CD8-positive, alpha-beta memory T cell (primary cell): Measurements from ENCODE around the gene TGM2. TPM values are rescaled to one million over a fixed set of nuclear protein-coding genes. Genes with fewer than 3 reads are reported as not detected.

Source experiments
- CTCF ChIA-PET: fragments of 350-600 bp; sonication (Branson Sonifier 250); formaldehyde crosslinking; loops from one replicate; lab custom pipeline; 2021; ENCODE audit warnings: antibody characterized with exemption; lab: Charles Lee
- POLR2A ChIA-PET: fragments of 350-600 bp; sonication (Branson Sonifier 250); formaldehyde crosslinking; loops from one replicate; lab custom pipeline; 2021; ENCODE audit warnings: antibody characterized with exemption; lab: Charles Lee
- DNase-seq, 5 donors: peaks; one replicate each; pipeline versions ENCODE4 v3.0.0 to v3.0.0-alpha.2; 2020 to 2022; ENCODE audit warnings: mixed read lengths in 1 of 5
- H3K27ac ChIP-seq: one replicate; pipeline ENCODE4 v1.7.0; 2013; ENCODE audit warnings: low read depth, mild to moderate bottlenecking, low read length, moderate library complexity
- H3K27me3 ChIP-seq: 2 replicates; pipeline ENCODE4 v1.7.0; 2013; ENCODE audit warnings: low read length, mild to moderate bottlenecking; ENCODE audit not compliant: insufficient read depth, poor library complexity, severe bottlenecking
- H3K36me3 ChIP-seq: 2 replicates; pipeline ENCODE4 v1.7.0; 2013; ENCODE audit warnings: mild to moderate bottlenecking, low read length, moderate library complexity; ENCODE audit not compliant: insufficient read depth
- H3K4me1 ChIP-seq: 2 replicates; pipeline ENCODE4 v1.7.0; 2013; ENCODE audit warnings: mild to moderate bottlenecking, low read length, moderate library complexity; ENCODE audit not compliant: insufficient read depth
- H3K4me3 ChIP-seq: 2 replicates; pipeline ENCODE4 v1.7.0; 2013; ENCODE audit warnings: mild to moderate bottlenecking, low read length
- H3K9me3 ChIP-seq: 2 replicates; pipeline ENCODE4 v1.7.0; 2013; ENCODE audit warnings: mild to moderate bottlenecking, low read length
- H3K27ac Mint-ChIP-seq, 8 donors: one replicate each; pipeline ENCODE4 v1.8.0; 2020 to 2021; ENCODE audit warnings: mixed read lengths in 8 of 8, mild to moderate bottlenecking in 6 of 8, inconsistent platforms in 3 of 8, moderate library complexity in 3 of 8
- H3K27me3 Mint-ChIP-seq, 2 donors: one replicate each; pipeline ENCODE4 v1.8.0; 2020 to 2021; ENCODE audit warnings: mixed read lengths in 2 of 2, mild to moderate bottlenecking in 1 of 2, moderate library complexity in 1 of 2
- H3K36me3 Mint-ChIP-seq, 3 donors: one replicate each; pipeline ENCODE4 v1.8.0; 2020 to 2021; ENCODE audit warnings: mixed read lengths in 3 of 3, inconsistent platforms in 1 of 3, mild to moderate bottlenecking in 1 of 3
- H3K4me1 Mint-ChIP-seq, 3 donors: one replicate each; pipeline ENCODE4 v1.8.0; 2020 to 2021; ENCODE audit warnings: mixed read lengths in 3 of 3, inconsistent platforms in 1 of 3, mild to moderate bottlenecking in 1 of 3
- H3K4me3 Mint-ChIP-seq, 7 donors: one replicate each; pipeline ENCODE4 v1.8.0; 2020 to 2021; ENCODE audit warnings: mixed read lengths in 7 of 7, mild to moderate bottlenecking in 6 of 7, moderate library complexity in 4 of 7, inconsistent platforms in 2 of 7
- H3K9me3 Mint-ChIP-seq, 5 donors: one replicate each; pipeline ENCODE4 v1.8.0; 2020 to 2022; ENCODE audit warnings: mixed read lengths in 5 of 5, mild to moderate bottlenecking in 3 of 5, moderate library complexity in 2 of 5, inconsistent platforms in 1 of 5
- polyA plus RNA-seq: library from polyadenylated mRNA; unstranded; fragments of 300-500 nt; fragmentation: Illumina TruSeq; gene quantifications from one replicate; pipeline ENCODE4 v1.2.3, GENCODE V29; 2021
- total RNA-seq, 2 experiments: library from RNA; stranded (reverse); gene quantifications; one replicate each; pipeline ENCODE4 v1.2.3, GENCODE V29; 2021

Gene TGM2
- total and polyA plus RNA-seq, 3 experiments from 2014 or later = not detected

DNA sequence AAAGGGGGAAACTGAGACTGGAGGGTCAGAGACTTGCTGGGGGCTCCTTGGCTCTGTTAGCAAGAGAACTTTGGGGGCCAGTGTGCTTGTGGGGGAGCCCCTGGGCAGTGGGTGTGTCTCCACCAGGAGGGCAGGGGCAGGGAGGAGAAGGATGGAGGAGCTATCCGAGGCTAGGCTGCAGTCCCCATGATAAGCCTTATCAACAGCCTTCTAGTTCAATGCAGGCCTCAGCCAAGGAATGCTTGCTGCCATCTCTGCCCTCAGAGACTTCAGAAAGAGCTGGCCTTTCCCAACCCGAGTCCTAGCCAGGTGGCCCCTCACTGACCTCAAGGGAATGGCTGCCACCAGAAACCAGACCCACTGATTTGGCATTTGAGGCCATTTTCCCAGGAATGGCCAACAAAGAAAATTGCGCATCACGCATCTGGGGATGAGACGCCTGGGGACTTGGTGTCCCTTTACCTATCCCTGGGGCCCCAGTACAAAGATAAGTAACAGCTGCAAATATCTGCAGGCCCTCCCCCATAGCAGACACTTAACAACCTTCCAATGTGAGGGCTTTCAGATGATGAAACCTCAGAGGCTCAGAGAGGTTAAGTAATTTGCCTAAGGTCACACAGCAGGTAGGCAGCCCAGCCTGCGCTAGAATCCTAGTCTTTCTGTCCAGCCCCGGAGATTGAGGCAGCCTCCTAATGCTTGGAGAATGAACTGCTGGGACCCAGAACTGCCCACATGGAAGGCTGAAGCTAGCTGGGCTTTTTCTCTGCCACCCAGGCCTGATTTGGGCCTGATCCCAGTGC, 4.9 kb downstream of the TGM2 start:
- POLR2A ChIA-PET = no interaction called here
- Mint-ChIP-seq H3K36me3 (peaks cover 0 to 1% (median 0%) of the 10 kb centered on the region in 3 donors), H3K4me3 (no peak overlapping the region), H3K4me1 (no peaks in the 10 kb centered on the region), H3K27ac (no peak overlapping the region), H3K27me3 (peaks cover 7 to 13% of the 10 kb centered on the region in 2 donors), H3K9me3 (no peaks in the 10 kb centered on the region)
- CTCF ChIA-PET = interaction anchor here (1.1 kb wide), 1 partner anchor 47 kb away, joined by 3 read pairs; no protein-coding TSS in a partner anchor
- Histone ChIP-seq H3K4me1 (no peaks in the 10 kb centered on the region), H3K4me3 (no peak overlapping the region), H3K27me3 (no peaks in the 10 kb centered on the region), H3K27ac (peak overlapping the region; percentile 38), H3K9me3 (no peaks in the 10 kb centered on the region), H3K36me3 (no peaks in the 10 kb centered on the region)
- no peak for DNase-seq

DNA sequence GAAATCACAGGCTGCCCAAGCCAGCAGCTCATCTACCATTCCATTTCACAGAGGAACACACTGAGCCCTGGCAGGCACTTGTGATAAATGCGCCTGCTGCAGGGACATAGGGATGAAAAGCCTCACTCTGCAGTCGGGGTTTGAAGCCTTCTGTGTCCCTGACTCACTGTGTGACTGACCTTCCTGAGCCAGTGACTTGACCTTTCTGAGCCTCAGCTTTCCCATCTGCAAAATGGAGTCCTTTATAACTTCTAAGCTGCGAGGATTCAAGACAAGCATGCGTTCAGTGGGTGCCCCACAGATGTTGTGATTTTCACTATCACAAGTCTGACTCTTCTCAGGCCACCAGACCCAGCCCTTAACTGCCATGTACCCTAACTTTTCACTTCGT, 5.5 kb downstream of the TGM2 start:
- no peaks in the 10 kb centered on the region for H3K9me3 Mint-ChIP-seq
- CTCF ChIA-PET = no interaction called here
- POLR2A ChIA-PET = no interaction called here

DNA sequence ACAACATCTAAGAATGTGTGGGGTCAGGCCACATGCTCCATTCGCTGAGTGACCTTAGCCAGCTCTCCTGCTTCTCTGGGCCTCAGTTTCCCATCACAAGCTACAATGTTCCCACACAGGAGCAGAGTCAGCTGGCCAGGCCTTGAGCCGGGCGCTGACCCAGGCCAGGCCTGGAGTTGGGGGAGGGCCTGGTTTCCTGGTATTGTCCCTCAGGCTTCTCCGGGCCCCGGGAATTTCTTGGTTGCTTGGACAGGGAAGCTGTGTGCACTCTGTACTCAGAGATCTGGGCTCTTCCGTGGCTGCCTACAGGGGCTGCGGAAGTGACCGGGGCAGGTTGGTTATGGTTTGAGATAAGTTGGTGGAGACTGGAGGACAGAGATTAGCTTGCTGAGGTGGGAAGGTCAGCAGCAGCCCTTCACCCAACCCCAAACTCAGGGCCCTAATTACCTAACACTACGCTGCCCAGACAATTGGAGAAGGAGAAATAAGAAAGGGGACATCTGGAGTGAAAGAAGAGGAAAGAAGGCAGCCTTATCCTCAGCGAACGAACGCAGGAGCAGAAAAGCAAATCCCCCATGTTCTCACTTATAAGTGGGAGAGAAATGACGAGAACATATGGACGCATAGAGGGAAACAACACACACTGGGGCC, 6.2 kb downstream of the TGM2 start:
- Mint-ChIP-seq H3K4me3 (no peak overlapping the region), H3K9me3 (no peaks in the 10 kb centered on the region), H3K27ac (peak overlapping the region in 1 of 8 donors; percentile 24), H3K4me1 (no peaks in the 10 kb centered on the region), H3K27me3 (peaks cover 6 to 7% of the 10 kb centered on the region in 2 donors), H3K36me3 (peaks cover 0 to 1% (median 0%) of the 10 kb centered on the region in 3 donors)
- DNase-seq = no peak
- H3K4me3 ChIP-seq = no peak overlapping the region
- H3K9me3 ChIP-seq = no peaks in the 10 kb centered on the region
- H3K4me1 ChIP-seq = no peaks in the 10 kb centered on the region
- POLR2A ChIA-PET = no interaction called here
- H3K27me3 ChIP-seq = no peaks in the 10 kb centered on the region
- CTCF ChIA-PET = no interaction called here
- no peak overlapping the region for H3K27ac ChIP-seq
- no peaks in the 10 kb centered on the region for H3K36me3 ChIP-seq

More for the DNA sequence above, 5.5 kb downstream of the TGM2 start:
- no peak overlapping the region for H3K4me3 ChIP-seq
- no peaks in the 10 kb centered on the region for H3K36me3 ChIP-seq
- Mint-ChIP-seq H3K27me3 (peaks cover 7 to 9% of the 10 kb centered on the region in 2 donors), H3K36me3 (peaks cover 0 to 1% (median 0%) of the 10 kb centered on the region in 3 donors), H3K27ac (no peak overlapping the region), H3K4me1 (no peaks in the 10 kb centered on the region), H3K4me3 (no peak overlapping the region)
- no peak overlapping the region for H3K27ac ChIP-seq
- no peaks in the 10 kb centered on the region for H3K27me3 ChIP-seq
- no peak for DNase-seq
- H3K4me1 ChIP-seq = no peaks in the 10 kb centered on the region
- no peaks in the 10 kb centered on the region for H3K9me3 ChIP-seq

- no peaks in the 10 kb centered on the region for H3K27me3 ChIP-seq
- H3K36me3 Mint-ChIP-seq = peaks cover 0 to 1% (median 0%) of the 10 kb centered on the region in 3 donors
- no peaks in the 10 kb centered on the region for H3K36me3 ChIP-seq
- peaks cover 0 to under 1% (median 0%) of the 10 kb centered on the region in 3 donors for H3K4me1 Mint-ChIP-seq
- H3K9me3 Mint-ChIP-seq = no peaks in the 10 kb centered on the region
- no peak for DNase-seq
- H3K4me3 Mint-ChIP-seq = no peak overlapping the region
- no peak overlapping the region for H3K4me3 ChIP-seq
- no peaks in the 10 kb centered on the region for H3K4me1 ChIP-seq
- H3K27ac Mint-ChIP-seq = peak overlapping the region in 1 of 8 donors; percentile 89
- H3K9me3 ChIP-seq = no peaks in the 10 kb centered on the region
- CTCF ChIA-PET = no interaction called here
- H3K27me3 Mint-ChIP-seq = peaks cover 0 to 4% of the 10 kb centered on the region in 2 donors
- POLR2A ChIA-PET = no interaction called here
- H3K27ac ChIP-seq = no peak overlapping the region
Measured at GRCh38 chr20:38157635-38158495, 7.2 kb downstream of the TGM2 start.

GRCh38 chr20:38156888-38157634, 8.0 kb downstream of the TGM2 start:
- H3K4me3 Mint-ChIP-seq = no peak overlapping the region
- no peaks in the 10 kb centered on the region for H3K27me3 ChIP-seq
- no peaks in the 10 kb centered on the region for H3K36me3 ChIP-seq
- peak overlapping the region in 1 of 8 donors; percentile 76 for H3K27ac Mint-ChIP-seq
- no peaks in the 10 kb centered on the region for H3K36me3 Mint-ChIP-seq
- no peaks in the 10 kb centered on the region for H3K9me3 ChIP-seq
- H3K27ac ChIP-seq = no peak overlapping the region
- H3K27me3 Mint-ChIP-seq = no peaks in the 10 kb centered on the region
- DNase-seq = no peak
- POLR2A ChIA-PET = no interaction called here
- H3K4me1 ChIP-seq = no peaks in the 10 kb centered on the region
- H3K9me3 Mint-ChIP-seq = no peaks in the 10 kb centered on the region
- H3K4me1 Mint-ChIP-seq = peaks cover 7 to 9% (median 8%) of the 10 kb centered on the region in 3 donors
- CTCF ChIA-PET = no interaction called here
- no peak overlapping the region for H3K4me3 ChIP-seq

DNA sequence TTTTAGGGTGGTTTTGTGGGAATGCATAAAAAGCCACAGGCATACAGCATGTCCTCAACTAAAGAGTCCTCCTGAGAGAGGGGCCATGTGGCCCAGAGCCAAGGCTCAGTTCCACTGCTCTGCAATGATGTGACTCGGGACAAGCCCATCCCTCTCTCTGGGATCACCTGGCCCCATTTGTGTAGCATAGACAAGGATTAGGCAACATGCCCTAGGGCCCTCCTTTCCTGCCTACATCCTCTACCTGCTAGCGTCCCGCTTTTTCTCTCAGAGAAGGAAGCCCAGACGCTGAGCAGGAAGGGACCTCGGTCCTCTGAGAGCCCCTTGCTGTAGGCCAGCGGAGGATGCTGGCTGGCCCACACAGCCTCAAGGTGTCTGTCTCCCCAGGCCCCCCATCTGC, 8.8 kb downstream of the TGM2 start:
- Histone ChIP-seq H3K36me3 (no peaks in the 10 kb centered on the region), H3K9me3 (no peaks in the 10 kb centered on the region), H3K27ac (no peak overlapping the region), H3K27me3 (no peaks in the 10 kb centered on the region), H3K4me3 (no peak overlapping the region), H3K4me1 (no peaks in the 10 kb centered on the region)
- CTCF ChIA-PET = no interaction called here
- Mint-ChIP-seq H3K36me3 (no peaks in the 10 kb centered on the region), H3K27ac (no peak overlapping the region), H3K9me3 (no peaks in the 10 kb centered on the region), H3K27me3 (peaks cover 0 to 5% of the 10 kb centered on the region in 2 donors), H3K4me1 (peaks cover 12 to 14% (median 14%) of the 10 kb centered on the region in 3 donors), H3K4me3 (no peak overlapping the region)
- POLR2A ChIA-PET = no interaction called here
- DNase-seq = no peak

GRCh38 chr20:38155811-38156210, 9.3 kb downstream of the TGM2 start:
- peaks cover 0 to 5% of the 10 kb centered on the region in 2 donors for H3K27me3 Mint-ChIP-seq
- POLR2A ChIA-PET = no interaction called here
- Histone ChIP-seq H3K27me3 (no peaks in the 10 kb centered on the region), H3K36me3 (no peaks in the 10 kb centered on the region), H3K27ac (no peak overlapping the region), H3K9me3 (no peaks in the 10 kb centered on the region), H3K4me3 (no peak overlapping the region), H3K4me1 (no peaks in the 10 kb centered on the region)
- CTCF ChIA-PET = no interaction called here
- no peak overlapping the region for H3K27ac Mint-ChIP-seq
- peaks cover 12 to 14% (median 14%) of the 10 kb centered on the region in 3 donors for H3K4me1 Mint-ChIP-seq
- no peak for DNase-seq
- H3K4me3 Mint-ChIP-seq = no peak overlapping the region
- H3K9me3 Mint-ChIP-seq = no peaks in the 10 kb centered on the region
- no peaks in the 10 kb centered on the region for H3K36me3 Mint-ChIP-seq
